ENCODE results near the gene SLC35F4.

The SLC35F4 gene

GRCh38 chr14:57612946-57613345 lies 252.9 kb downstream of the SLC35F4 start:
- no peak for DNase-seq (ENCODE audit: low spot score)

- no peak for DNase-seq (ENCODE audit: low spot score)
These were observed 254.3 kb downstream of the SLC35F4 start for GRCh38 chr14:57611555-57612075.

GRCh38 chr14:57610631-57611030 lies 255.3 kb downstream of the SLC35F4 start:
- no peak for DNase-seq (ENCODE audit: low spot score)

DNA sequence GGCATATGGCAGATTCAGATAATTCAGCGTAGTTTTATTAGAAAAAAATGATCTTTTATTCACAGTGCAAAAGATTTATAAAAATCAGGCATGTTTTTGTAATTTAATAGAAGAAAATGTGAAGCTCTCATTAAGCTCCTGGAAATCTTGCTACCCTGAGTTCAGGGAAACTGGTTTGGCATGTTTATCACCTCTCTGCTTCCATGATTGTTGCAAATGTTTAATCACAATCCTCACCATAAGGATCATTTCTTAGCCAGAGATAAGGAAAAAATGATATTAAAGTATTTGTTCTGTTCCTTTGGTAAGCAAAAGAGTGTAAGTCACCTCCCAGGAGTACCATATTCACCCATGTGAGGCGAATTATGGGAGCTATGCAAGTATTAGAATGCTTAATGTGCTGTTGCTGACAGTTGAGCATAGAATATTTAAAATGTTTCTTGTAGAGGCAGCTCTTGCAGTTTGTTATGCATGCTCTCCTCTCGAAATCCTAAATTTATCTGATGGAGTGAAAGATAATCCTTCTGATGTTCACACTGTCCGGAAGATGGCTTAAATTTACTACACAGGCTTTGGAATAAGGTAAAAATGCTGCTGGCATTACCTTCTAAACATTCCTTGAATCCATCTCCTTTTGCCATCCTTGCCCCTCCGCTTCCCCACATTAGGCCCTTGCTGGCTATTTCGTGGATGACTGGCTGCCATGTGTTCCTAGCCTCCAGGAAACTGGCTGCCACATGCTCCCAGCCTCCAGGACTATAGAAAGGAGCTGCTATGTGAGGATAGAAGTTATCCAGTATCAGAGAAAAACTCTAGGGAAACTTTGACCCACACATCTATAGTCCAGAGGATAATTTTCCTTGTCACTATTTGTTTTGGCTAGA lies 256.5 kb downstream of the SLC35F4 start:
- DNase-seq (ENCODE audit: low spot score), result no peak

- no peak for DNase-seq (ENCODE audit: low spot score)
These were observed 258.8 kb downstream of the SLC35F4 start for GRCh38 chr14:57607086-57607485.

DNA sequence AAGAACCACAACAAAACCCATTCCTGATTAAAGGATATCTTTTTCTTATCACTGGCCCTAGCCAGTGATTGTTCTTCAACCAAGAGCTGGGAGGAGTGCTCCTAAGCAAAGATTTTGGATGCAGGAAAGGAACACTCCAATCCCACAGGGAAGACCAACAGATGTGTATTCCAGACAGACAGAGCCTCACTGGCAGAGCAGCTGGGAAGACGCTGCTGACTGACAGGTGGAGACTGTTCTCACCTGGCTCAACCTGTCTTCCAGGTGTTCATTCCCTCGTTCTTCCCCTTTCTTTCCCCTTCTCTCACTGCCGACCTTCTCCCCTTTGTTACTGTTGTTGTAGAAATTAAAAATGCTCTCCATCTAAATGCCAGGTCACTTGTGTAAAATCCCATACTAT lies 282.5 kb downstream of the SLC35F4 start:
- DNase-seq (ENCODE audit: low spot score), result no peak

DNA sequence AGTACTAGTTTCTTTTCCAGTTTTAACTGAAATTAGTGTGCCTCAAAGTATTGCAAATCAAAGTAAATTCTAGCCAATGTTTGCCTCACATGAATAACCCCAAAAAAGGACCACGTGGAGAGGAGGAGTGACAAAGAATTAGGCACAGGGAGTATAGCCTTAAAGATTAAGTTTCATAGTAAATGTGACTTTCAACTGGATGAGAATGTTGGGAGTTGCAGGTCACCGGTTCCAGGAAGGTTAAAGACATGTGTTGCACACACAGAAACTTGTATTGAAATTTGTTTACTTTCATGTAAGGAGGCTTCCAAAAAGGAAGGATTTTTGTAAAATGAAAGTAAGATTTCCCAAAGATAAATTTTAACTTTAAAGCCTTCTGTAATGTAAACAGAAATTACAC lies 283.1 kb downstream of the SLC35F4 start:
- DNase-seq (ENCODE audit: low spot score), result no peak

- DNase-seq (ENCODE audit: low spot score), result no peak
These were observed 287.1 kb downstream of the SLC35F4 start for GRCh38 chr14:57578801-57579200.

DNA sequence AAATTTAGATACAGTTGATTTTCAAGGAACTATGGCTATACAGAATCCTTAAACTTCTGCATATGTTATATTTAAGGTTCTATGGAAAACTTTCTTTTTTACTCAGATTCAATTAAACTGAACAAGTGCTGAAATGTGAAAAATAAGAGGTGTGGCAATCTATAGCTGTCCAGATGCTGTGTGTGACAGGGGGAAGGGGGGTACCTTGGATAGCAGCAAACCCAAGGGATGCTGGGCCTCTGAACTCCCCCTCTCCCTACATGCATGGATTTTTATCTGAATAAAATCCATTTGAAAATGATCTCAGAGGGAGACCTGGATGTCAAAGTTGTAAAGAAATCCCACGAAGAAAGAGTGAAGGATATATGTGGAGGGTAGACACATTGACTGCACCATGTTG lies 289.4 kb downstream of the SLC35F4 start:
- DNase-seq (ENCODE audit: low spot score), result no peak

- DNase-seq (ENCODE audit: low spot score), result no peak
These were observed 290.4 kb downstream of the SLC35F4 start for GRCh38 chr14:57575482-57575881.

DNA sequence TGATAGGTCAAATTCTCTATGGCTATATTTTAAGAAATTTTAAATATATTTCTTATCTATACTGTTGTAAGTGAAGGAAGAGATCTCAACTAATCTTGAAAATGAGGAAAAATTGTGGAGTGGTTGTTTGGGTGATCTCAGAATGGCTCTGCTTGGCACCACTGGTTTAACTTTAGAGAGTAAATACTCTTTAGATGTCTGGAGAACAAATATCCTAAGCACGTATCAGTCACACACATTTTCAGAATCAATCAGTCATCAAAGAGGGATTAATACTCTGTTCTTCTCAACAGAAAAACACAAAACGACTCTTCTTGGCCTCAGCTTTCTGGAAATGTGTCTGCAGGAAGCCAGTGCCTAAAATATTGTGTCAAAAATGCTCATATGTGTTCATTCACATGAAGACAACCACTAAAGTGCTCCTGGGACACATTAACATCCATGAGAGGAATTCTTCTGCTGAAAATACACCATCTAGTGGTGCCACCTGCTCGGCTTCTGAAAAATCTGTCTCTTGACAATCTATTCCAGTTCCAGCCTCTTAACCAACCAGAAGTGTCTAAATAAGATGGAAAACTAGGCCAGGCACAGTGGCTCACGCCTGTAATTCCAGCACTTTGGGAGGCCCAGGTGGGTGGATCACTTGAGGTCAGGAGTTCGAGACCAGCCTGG lies 291.1 kb downstream of the SLC35F4 start:
- DNase-seq (ENCODE audit: low spot score), result no peak

GRCh38 chr14:57573173-57573572 lies 292.7 kb downstream of the SLC35F4 start:
- no peak for DNase-seq (ENCODE audit: low spot score)

- DNase-seq (ENCODE audit: low spot score), result no peak
These were observed 297.3 kb downstream of the SLC35F4 start for GRCh38 chr14:57568554-57568953.

DNA sequence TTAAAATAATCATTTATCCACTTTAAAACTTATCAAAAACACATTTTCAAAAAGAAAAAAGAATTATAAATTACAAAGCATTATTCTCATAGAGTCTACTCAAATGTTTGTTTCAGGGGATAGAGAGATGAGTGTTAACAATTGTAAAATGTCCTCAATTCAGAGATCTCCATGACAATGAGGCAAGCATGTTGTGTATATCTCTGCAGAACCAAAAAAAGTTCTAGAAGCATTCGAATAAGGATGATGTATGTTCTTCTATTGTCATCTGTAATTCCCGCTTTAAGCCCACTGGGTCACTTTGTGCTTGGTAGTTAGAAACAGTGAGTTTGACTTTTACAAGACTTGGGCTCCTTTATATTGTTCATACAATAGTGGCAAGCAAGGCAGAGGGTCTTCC lies 298.7 kb downstream of the SLC35F4 start:
- DNase-seq (ENCODE audit: low spot score), result no peak

DNA sequence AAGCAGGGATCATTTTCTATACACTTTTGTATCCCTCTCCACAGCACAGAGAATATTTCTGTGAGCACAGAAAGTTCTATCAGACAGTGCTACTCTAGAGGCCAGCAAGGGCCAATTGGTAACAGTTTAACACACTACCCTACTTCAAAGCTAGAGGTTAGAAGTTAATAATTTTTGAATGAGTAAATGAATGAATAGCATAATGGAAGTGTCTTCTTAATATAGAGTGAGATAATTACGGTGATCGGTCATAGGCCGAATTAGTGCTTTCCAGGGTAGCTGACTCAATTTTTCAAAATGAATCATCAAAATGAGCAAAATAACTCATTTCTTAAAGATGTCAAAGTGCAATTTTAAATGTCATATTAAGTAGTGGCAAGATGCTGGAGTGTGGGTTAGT lies 305.2 kb downstream of the SLC35F4 start:
- no peak for DNase-seq (ENCODE audit: low spot score)

DNA sequence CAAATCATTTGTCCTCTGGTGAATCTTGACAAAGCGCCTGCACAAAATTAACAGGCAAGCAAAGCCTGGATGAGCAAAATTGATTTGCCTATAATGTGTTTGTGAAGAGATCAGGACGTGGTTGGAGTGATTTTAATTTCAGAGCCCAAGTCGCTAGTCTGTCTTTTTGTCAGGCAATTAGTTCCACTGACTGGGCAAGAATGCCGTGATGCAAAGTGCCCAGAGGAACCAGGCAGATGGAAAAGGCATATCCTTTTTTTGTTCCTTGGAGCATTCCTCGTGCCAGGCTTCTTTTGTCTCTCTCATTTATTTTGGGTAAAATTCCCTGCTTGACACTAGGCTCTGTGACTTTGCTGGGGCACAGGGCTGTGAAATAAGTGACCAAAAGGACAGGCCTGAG lies 306.3 kb downstream of the SLC35F4 start:
- no peak for DNase-seq (ENCODE audit: low spot score)

DNA sequence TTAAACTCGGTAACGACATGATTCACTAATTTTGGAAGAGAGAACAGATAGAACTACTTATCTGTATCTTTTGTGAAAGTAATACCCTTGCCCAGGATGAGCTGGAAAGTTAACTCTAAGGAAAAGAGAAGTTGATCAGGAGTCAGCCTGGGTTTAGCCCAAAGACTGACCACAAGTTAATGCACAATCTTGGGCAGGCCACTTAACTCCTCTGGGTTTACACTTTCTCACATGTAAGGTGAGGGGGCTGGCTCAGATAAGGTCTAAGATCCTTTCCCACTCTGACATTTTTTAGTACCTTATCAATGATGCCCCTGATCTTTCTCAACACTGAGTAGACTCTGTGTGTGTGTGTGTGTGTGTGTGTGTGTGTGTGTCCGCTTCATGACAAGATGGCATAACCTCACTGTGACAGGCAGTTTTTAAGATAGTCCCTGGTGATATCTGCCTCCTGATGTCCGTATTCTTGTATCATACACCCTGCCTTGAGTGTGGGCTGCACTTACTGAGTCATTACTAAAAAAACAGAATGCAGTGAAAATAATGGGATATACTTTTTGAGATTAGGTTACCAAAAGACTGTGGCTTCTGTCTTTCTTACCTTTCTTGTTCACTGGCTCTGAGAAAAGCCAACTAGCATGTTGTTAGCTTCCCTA lies 316.0 kb downstream of the SLC35F4 start:
- DNase-seq (ENCODE audit: low spot score), result no peak

- no peak for DNase-seq (ENCODE audit: low spot score)
These were observed 316.8 kb downstream of the SLC35F4 start for GRCh38 chr14:57549016-57549564.

DNA sequence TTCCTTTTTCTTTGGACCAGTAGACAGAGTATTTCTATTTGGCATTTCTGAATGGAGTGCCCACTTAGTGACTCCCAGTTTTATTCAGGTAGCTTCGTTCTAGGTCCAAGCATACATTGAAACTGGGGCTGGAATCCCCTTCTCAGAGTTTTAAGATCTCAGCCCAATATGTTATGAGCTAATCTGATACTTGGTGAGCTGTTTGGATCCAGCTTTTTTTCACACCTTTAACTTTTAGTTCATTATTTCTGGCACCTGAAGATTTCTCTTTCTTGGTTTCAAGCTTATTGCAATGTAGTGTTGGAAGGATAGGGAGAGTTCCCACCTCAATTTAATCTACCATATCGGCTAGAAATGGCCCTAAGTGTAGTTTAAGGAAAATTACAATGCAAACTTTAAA lies 318.8 kb downstream of the SLC35F4 start:
- DNase-seq (ENCODE audit: low spot score), result no peak

DNA sequence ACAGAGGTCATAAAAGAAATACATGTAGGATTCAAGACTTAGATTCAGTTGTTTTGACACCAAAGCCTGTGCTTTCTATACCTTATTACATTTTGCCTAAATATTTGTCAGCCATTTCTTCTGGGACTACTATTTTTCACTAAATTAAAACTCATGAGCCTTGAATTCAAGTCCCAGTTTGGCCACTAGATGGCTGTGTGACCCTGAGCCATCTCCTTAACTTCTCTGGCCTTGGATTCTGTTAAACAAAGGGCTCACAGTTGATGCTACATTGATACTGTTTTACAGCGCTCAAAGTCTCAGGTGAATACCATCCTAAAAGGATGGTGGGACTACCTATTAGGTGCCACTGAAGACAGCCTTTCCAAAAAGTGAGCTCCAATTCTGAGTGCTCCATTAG lies 332.7 kb downstream of the SLC35F4 start:
- DNase-seq (ENCODE audit: low spot score), result no peak

- DNase-seq (ENCODE audit: low spot score), result no peak
These were observed 335.3 kb downstream of the SLC35F4 start for GRCh38 chr14:57530571-57530970.

DNA sequence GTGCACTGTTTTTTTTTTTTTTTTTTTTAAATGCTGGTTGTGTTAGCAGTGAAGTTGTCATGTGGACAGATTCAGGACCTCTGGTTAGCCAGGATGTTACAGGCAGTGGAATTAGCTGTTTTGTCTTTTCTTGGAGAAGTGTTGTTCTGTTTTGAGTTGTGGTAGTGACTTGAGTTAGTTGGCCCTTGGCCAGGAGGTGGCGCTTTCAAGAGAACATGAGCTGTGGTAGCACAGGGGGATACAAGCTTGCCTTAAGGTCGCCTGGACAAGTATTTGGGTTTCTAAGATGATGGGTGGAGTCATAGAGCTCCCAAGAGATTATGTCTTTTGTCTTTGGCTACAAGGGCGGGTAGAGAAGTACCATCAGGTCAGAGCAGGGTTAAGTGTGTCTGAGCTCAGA lies 338.9 kb downstream of the SLC35F4 start:
- DNase-seq (ENCODE audit: low spot score), result no peak

GRCh38 chr14:57519043-57519442 lies 346.8 kb downstream of the SLC35F4 start:
- DNase-seq (ENCODE audit: low spot score), result no peak

Measured in hepatic stellate cell (primary cell).